Placental pericyte (primary cell): ENCODE measurements around the gene HTR6. TPM values are rescaled to one million over a fixed set of nuclear protein-coding genes. Genes with fewer than 3 reads are reported as not detected.

Source experiments
- total RNA-seq: library from RNA; depleted of rRNA; stranded (reverse); fragments of >200 nt; gene quantifications from 2 replicates; pipeline ENCODE4 v1.2.3, GENCODE V29; 2012

HTR6 gene
- not detected in 2 replicates for total RNA-seq

DNA sequence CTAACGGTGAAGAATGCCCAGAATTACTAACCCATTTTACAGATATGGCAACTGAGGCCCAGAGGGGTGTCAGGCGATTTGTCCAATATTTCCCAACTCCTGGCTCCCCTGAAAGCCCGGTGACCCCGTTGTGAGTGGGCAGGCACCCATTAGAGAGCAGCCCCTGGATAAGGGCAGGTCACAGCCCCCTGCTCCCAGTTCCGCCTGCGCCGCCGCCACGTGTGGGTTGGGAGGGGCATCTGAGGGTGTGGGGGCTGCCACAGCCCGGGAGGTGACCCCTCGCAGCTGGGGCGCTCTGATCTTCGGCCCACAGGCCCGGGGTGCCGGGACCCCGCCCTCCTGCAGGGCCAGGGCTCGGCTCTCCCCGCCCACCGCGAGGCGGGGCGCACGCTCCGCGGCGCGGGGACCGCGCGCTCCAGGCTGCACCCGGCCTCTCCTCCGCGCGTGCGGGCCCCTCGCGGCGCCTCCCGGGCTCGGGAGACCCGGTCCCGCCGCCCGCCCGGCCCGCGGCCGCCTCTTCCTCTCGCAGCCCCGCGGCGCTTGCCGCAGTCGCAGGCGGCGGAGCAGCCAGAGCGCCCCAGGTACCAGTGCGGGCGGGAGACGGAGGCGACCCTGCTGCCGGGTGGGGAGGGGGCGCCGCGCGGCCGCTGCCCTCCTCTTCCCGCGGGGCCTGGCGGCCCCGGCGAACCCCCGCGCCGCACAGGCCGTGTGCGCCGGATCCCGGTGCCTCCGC is at the start of gene HTR6:
TSS of gene HTR6 (plus strand) at position 423 of the 733 bp plus-strand sequence. CDS start 879 bp downstream, outside the sequence.

DNA sequence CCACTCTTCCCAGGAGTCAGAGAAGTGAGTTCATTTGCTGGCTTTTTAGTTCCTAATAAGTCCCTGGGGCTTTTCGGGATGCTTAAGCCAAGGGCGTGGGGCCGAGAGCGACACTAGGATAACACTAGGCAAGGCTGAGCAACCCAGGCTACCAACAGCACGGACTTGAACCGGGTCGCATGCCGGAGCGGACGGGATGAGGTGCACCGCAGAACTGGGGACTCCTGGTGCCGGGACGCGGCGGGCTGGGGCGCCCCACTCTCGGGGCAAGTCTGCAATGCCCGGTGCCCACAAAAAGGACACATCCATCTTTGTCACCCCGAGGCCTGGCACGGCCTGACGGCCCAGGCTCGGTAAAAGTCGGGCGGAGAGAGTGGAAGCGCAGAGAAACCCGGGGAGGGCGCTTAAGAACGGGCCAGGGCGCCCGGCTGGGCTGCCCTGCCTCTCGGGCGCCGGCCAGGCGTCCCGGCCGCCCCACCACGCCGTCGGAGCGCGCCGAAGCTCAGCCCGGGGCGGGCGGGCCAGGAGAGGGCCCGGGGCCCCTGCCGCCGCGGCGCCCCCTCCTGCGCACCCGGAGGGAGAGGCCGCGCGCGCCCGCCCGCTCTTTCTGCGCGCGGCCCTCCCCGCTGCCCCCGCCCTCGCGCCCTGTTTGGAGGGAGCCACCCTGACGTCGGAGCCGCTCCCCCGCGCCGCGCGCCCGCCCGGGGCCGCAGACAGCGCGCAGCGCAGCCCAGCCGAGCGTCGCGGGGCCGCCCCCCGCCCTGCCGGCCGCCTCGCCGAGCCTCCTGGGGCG is 20.9 kb upstream of the HTR6 start, which contains the start of gene NBL1:
TSS of gene NBL1 (plus strand) at position 710 of the 793 bp plus-strand sequence. CDS start 10,720 bp downstream, outside the sequence.

Other genes starting within 250 kb of the HTR6 start
- gene CAPZB, start 179.3 kb upstream of the HTR6 start, total RNA-seq = 201 and 250 TPM in 2 replicates
- gene NBL1, start 20.6 kb upstream of the HTR6 start, total RNA-seq = 38.3 and 111 TPM in 2 replicates
- 16.5 and 19.7 TPM in 2 replicates for gene TMCO4, start 135.0 kb downstream of the HTR6 start, total RNA-seq
- not detected in 2 replicates for gene RNF186, start 150.4 kb downstream of the HTR6 start, total RNA-seq
- 4.0 and 7.7 TPM in 2 replicates for gene OTUD3, start 217.5 kb downstream of the HTR6 start, total RNA-seq